MCF 10A (cell line): Measurements from ENCODE around the gene MRPL46. TPM values are rescaled to one million over a fixed set of nuclear protein-coding genes. Genes with fewer than 3 reads are reported as not detected.
"Not testable (repeated sequence)": the region's sequence is repeated elsewhere in the genome, so short reads cannot be mapped to it uniquely, and the experiment has no call there.

Experiments
- BruUV-seq: library from RNA; stranded (reverse); fragments of 400-500 nt; replicated peaks from 2 replicates; lab custom pipeline; 2021; lab: Mats Ljungman, UMichigan
- CTCF ChIA-PET: fragments of 300-600 bp; sonication (Branson Sonifier 250); formaldehyde crosslinking; extraction: SDS; loops from one replicate; lab custom pipeline; 2021; ENCODE audit warnings: antibody characterized with exemption, inconsistent platforms; lab: Yijun Ruan, JAX
- POLR2A ChIA-PET: fragments of 300-600, 350-650 bp; sonication (Branson Sonifier 250); formaldehyde crosslinking; extraction: SDS; loops from one replicate; lab custom pipeline; 2020; ENCODE audit warnings: antibody characterized with exemption, inconsistent platforms; lab: Yijun Ruan, JAX
- DNase-seq: peaks from one replicate; pipeline ENCODE4 v3.0.0-alpha.2; 2018; ENCODE audit not compliant: unreplicated experiment
- H3K27ac Mint-ChIP-seq: one replicate; pipeline ENCODE4 v1.8.0; 2022; ENCODE audit warnings: mild to moderate bottlenecking, low read depth, mixed read lengths; ENCODE audit not compliant: unreplicated experiment
- H3K27me3 Mint-ChIP-seq: one replicate; pipeline ENCODE4 v1.8.0; 2022; ENCODE audit warnings: mixed read lengths; ENCODE audit not compliant: insufficient read depth, unreplicated experiment
- H3K36me3 Mint-ChIP-seq: one replicate; pipeline ENCODE4 v1.8.0; 2022; ENCODE audit warnings: mild to moderate bottlenecking, moderate library complexity, mixed read lengths; ENCODE audit not compliant: insufficient read depth, unreplicated experiment
- H3K4me1 Mint-ChIP-seq: one replicate; pipeline ENCODE4 v1.8.0; 2022; ENCODE audit warnings: mixed read lengths; ENCODE audit not compliant: insufficient read depth, unreplicated experiment
- H3K4me3 Mint-ChIP-seq: one replicate; pipeline ENCODE4 v1.8.0; 2022; ENCODE audit warnings: mild to moderate bottlenecking, moderate library complexity, mixed read lengths; ENCODE audit not compliant: unreplicated experiment
- H3K9me3 Mint-ChIP-seq: one replicate; pipeline ENCODE4 v1.8.0; 2022; ENCODE audit warnings: mixed read lengths; ENCODE audit not compliant: unreplicated experiment
- CTCF ChIP-seq: fragments of 200-600 bp; IDR thresholded peaks from one replicate; pipeline ENCODE4 v1.8.0; 2022; ENCODE audit warnings: antibody characterized with exemption, mild to moderate bottlenecking; ENCODE audit not compliant: unreplicated experiment
- intact Hi-C: fragments of 100-400 bp; cut with micrococcal nuclease; formaldehyde crosslinking; loops from 2 replicates; pipeline ENCODE4 v1.14.1; 2022
- total RNA-seq: library from RNA; stranded (reverse); gene quantifications from 2 replicates; pipeline ENCODE4 v1.2.3, GENCODE V29; 2022

Gene MRPL46
- total RNA-seq, 1 experiment from 2014 or later = 23.2 TPM

- peaks cover 29% of the 10 kb centered on the region for H3K36me3 Mint-ChIP-seq
- intact Hi-C loops = no loop called here
- no peak overlapping the region for H3K4me3 Mint-ChIP-seq
- no peaks in the 10 kb centered on the region for H3K9me3 Mint-ChIP-seq
- TF ChIP-seq CTCF = no peak
- BruUV-seq = no TSS peak
- CTCF ChIA-PET = interaction anchor here (0.5 to 1.2 kb wide), 13 partner anchors 10 to 1198 kb away, joined by 3 to 8 read pairs (median 3); partner anchors contain the start of genes MRPL46 and MRPS11
- no peaks in the 10 kb centered on the region for H3K4me1 Mint-ChIP-seq
- POLR2A ChIA-PET = no interaction called here
- no peaks in the 10 kb centered on the region for H3K27me3 Mint-ChIP-seq
- no peak for DNase-seq
- H3K27ac Mint-ChIP-seq = peak overlapping the region; percentile 71
Observed at GRCh38 chr15:88477126-88477525, 9.9 kb upstream of the MRPL46 start.

GRCh38 chr15:88476635-88477060 is 9.5 kb upstream of the MRPL46 start:
- Mint-ChIP-seq H3K27me3 (no peaks in the 10 kb centered on the region), H3K9me3 (no peaks in the 10 kb centered on the region), H3K4me3 (no peak overlapping the region), H3K27ac (no peak overlapping the region), H3K4me1 (no peaks in the 10 kb centered on the region), H3K36me3 (peaks cover 29% of the 10 kb centered on the region)
- peak; percentile 50 for TF ChIP-seq CTCF
- BruUV-seq = no TSS peak
- intact Hi-C loops = loop anchor here (1.0 kb wide), 2 partner anchors 138 to 162 kb away; no protein-coding TSS in a partner anchor
- POLR2A ChIA-PET = no interaction called here
- DNase-seq = peak; percentile 49
- CTCF ChIA-PET = interaction anchor here (0.6 to 1.2 kb wide), 12 partner anchors 9 to 1260 kb away, joined by 3 to 8 read pairs (median 3); partner anchors contain the start of genes MRPL46 and MRPS11

GRCh38 chr15:88473661-88474293 is 6.6 kb upstream of the MRPL46 start:
- BruUV-seq, H3K9me3 Mint-ChIP-seq, H3K27ac Mint-ChIP-seq, intact Hi-C loops, DNase-seq, H3K4me3 Mint-ChIP-seq, H3K4me1 Mint-ChIP-seq, H3K27me3 Mint-ChIP-seq: not testable (repeated sequence)
- CTCF ChIA-PET = interaction anchor here (0.5 to 0.7 kb wide), 2 partner anchors 12 to 228 kb away, joined by 3 read pairs; no protein-coding TSS in a partner anchor
- POLR2A ChIA-PET = interaction anchor here (0.7 kb wide), 2 partner anchors 150 to 168 kb away, joined by 3 to 4 read pairs; no protein-coding TSS in a partner anchor
- H3K36me3 Mint-ChIP-seq = peaks cover 29% of the 10 kb centered on the region

- Mint-ChIP-seq H3K36me3 (peaks cover 24% of the 10 kb centered on the region), H3K4me1 (no peaks in the 10 kb centered on the region), H3K4me3 (no peak overlapping the region), H3K9me3 (no peaks in the 10 kb centered on the region), H3K27me3 (no peaks in the 10 kb centered on the region), H3K27ac (no peak overlapping the region)
- DNase-seq = no peak
- TF ChIP-seq CTCF = no peak
- ChIA-PET POLR2A (interaction anchor here (0.7 kb wide), 1 partner anchor 13 kb away, joined by 3 read pairs; no protein-coding TSS in a partner anchor), CTCF (no interaction called here)
- intact Hi-C loops = no loop called here
- no TSS peak for BruUV-seq
Observed at GRCh38 chr15:88472225-88472624, 5.0 kb upstream of the MRPL46 start.
